ENCODE measurements around the gene ABCA5.
"Not testable (repeated sequence)": the region's sequence is repeated elsewhere in the genome, so short reads cannot be mapped to it uniquely, and the experiment has no call there.

Gene ABCA5

GRCh38 chr17:69320210-69320907 is 6.6 kb downstream of the ABCA5 start:
- no peak for DNase-seq (ENCODE audit: low spot score)
- TF ChIP-seq CTCF (IDR thresholded peaks at IDR 0.05; ENCODE audit: borderline replicate concordance, control extremely low read depth, extremely low read depth, insufficient read depth, missing control alignments) = no peak
- in situ Hi-C loops (cut with MboI; ENCODE audit: low sequenced_read_pairs, unreplicated experiment) = no loop called here

- in situ Hi-C loops (cut with MboI; ENCODE audit: low sequenced_read_pairs, unreplicated experiment) = no loop called here
- no peak for DNase-seq (ENCODE audit: low spot score)
Observed at GRCh38 chr17:69317625-69318024, 9.3 kb downstream of the ABCA5 start.

GRCh38 chr17:69314246-69315065 is 12.5 kb downstream of the ABCA5 start:
- in situ Hi-C loops (cut with MboI; ENCODE audit: low sequenced_read_pairs, unreplicated experiment) = no loop called here
- TF ChIP-seq CTCF (IDR thresholded peaks at IDR 0.05; ENCODE audit: borderline replicate concordance, control extremely low read depth, extremely low read depth, insufficient read depth, missing control alignments) = no peak
- DNase-seq (ENCODE audit: low spot score) = no peak

More at GRCh38 chr17:69317625-69318024, 9.3 kb downstream of the ABCA5 start:
- TF ChIP-seq CTCF (IDR thresholded peaks at IDR 0.05; ENCODE audit: borderline replicate concordance, control extremely low read depth, extremely low read depth, insufficient read depth, missing control alignments) = no peak

GRCh38 chr17:69305177-69305576 is 21.8 kb downstream of the ABCA5 start:
- in situ Hi-C loops (cut with MboI; ENCODE audit: low sequenced_read_pairs, unreplicated experiment) = no loop called here
- DNase-seq (ENCODE audit: low spot score) = no peak
- TF ChIP-seq CTCF (IDR thresholded peaks at IDR 0.05; ENCODE audit: borderline replicate concordance, control extremely low read depth, extremely low read depth, insufficient read depth, missing control alignments) = no peak

- TF ChIP-seq CTCF (IDR thresholded peaks at IDR 0.05; ENCODE audit: borderline replicate concordance, control extremely low read depth, extremely low read depth, insufficient read depth, missing control alignments) = no peak
- no peak for DNase-seq (ENCODE audit: low spot score)
- in situ Hi-C loops (cut with MboI; ENCODE audit: low sequenced_read_pairs, unreplicated experiment) = no loop called here
Observed at GRCh38 chr17:69302682-69303081, 24.3 kb downstream of the ABCA5 start.

- in situ Hi-C loops (cut with MboI; ENCODE audit: low sequenced_read_pairs, unreplicated experiment) = no loop called here
- TF ChIP-seq CTCF (IDR thresholded peaks at IDR 0.05; ENCODE audit: borderline replicate concordance, control extremely low read depth, extremely low read depth, insufficient read depth, missing control alignments) = no peak
- no peak for DNase-seq (ENCODE audit: low spot score)
Observed at GRCh38 chr17:69300222-69300621, 26.7 kb downstream of the ABCA5 start.

GRCh38 chr17:69298120-69298722 is 28.7 kb downstream of the ABCA5 start:
- in situ Hi-C loops (cut with MboI; ENCODE audit: low sequenced_read_pairs, unreplicated experiment); DNase-seq (ENCODE audit: low spot score): not testable (repeated sequence)

Measured in GM13976 (cell line).